GM12874 (cell line): Measurements from ENCODE around the gene CCDC78.
A peak's percentile ranks its signal among the peaks of the same experiment; 100 is the strongest.

ENCODE experiments used
- CTCF ChIP-seq: IDR thresholded peaks from 2 replicates; pipeline ENCODE4 v1.5.1; 2011; ENCODE audit warnings: low read depth, mild to moderate bottlenecking, control low read depth, low read length, moderate library complexity; ENCODE audit not compliant: insufficient read depth

CCDC78 gene

GRCh38 chr16:675884-676564, 50.2 kb downstream of the CCDC78 start:
- TF ChIP-seq CTCF: no peak

GRCh38 chr16:674968-675883, 51.0 kb downstream of the CCDC78 start, which contains the start of gene RHBDL1:
Gene RHBDL1 (plus strand): TSS chr16:675671. CDS start chr16:675791, 120 bp downstream.
- TF ChIP-seq CTCF: 0 out of 2 replicates have a peak, but pooled peaks have one; percentile 1

GRCh38 chr16:674214-674881, 51.9 kb downstream of the CCDC78 start:
- no peak for TF ChIP-seq CTCF

GRCh38 chr16:673399-673991, 52.7 kb downstream of the CCDC78 start:
- TF ChIP-seq CTCF: no peak

GRCh38 chr16:672851-673250, 53.4 kb downstream of the CCDC78 start:
- TF ChIP-seq CTCF: no peak
